HG02884 (cell line): ENCODE measurements around the gene TBC1D22A.

Source experiments
- ATAC-seq: cut with Tn5 transposase; IDR thresholded peaks from one replicate; pipeline ENCODE4 v1.9.1; 2021; ENCODE audit warnings: mild to moderate bottlenecking, moderate library complexity; ENCODE audit not compliant: unreplicated experiment

Gene TBC1D22A

DNA sequence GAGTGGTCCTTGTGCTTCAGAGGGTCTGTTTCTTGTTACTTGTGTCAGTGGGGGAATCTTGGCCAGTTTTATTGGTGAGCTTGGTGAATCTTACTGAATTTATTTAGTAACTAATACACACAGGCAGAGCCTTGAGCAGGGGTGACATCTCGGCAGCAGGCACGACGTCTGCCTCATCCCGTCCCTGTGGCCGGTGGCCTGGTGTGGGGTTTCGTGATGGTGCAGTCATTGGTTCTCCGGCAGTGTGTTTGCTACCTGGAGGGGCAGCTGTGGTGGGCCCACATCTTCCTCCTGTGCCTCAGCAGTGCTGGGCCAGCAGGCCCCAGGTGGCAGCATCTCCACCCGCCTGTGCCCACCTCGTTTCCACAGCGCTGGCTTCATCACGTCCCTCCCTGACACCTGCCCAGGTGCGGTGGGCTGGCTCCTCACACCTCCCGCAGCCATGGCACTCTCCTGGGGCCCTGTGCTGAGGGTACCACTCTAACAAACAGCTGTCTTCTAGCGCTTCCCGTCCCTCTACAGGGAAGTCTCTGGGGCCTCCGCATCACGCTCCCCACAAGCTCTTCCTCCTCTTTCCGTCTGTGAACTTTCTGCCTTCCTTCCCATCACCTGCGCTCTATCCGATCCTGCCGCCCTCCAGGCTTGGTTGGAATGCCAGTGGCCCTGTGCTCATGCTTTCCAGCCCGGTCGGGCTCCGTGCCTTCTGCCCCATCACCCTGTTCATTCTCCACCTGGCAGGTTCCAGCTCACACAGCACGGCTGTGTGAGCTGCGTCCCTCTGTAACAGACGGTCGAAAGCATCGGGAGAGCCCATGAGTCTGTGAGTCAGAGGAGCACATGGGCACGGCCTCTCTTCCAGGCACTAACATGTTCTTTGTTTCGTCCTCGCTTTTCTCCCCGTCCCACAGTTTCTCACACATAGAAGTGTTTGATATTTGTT is 203.4 kb downstream of the TBC1D22A start:
- ATAC-seq, result no peak

DNA sequence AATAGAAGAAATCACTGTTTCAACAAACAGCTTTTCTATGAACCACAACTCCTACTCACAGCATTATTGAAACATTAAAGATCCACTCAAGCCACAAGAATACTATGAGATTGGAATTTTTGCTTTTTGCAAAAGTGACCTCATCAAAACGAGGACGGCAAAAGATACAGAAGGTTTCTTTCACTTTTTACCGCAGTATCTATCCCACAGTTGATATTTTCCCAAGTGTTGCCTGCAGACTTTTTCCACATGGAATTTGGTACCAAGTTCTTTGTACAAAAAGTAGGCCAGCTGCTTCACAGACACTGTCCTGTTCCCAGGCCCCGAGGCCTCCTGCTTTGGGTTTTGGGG is 204.0 kb downstream of the TBC1D22A start:
- no peak for ATAC-seq

DNA sequence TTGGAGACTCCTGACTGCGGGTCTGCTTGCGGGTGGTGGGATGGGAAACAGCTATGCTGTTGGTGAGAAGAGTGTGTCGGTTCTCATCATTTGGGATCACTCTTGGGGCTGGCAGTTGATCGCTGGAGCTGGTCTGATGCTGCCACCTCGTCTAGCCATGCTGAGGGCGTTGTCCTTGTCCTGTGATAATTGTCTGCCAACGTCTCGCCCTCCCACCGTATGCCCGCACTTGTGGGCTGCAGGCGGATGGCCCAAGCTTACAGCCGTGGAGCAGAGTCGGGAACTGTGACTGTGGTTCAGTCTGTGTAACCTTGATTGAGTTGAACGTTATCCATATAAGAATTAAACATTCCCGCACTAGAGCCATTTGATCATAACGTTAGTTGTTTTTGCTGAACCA is 204.4 kb downstream of the TBC1D22A start:
- no peak for ATAC-seq

DNA sequence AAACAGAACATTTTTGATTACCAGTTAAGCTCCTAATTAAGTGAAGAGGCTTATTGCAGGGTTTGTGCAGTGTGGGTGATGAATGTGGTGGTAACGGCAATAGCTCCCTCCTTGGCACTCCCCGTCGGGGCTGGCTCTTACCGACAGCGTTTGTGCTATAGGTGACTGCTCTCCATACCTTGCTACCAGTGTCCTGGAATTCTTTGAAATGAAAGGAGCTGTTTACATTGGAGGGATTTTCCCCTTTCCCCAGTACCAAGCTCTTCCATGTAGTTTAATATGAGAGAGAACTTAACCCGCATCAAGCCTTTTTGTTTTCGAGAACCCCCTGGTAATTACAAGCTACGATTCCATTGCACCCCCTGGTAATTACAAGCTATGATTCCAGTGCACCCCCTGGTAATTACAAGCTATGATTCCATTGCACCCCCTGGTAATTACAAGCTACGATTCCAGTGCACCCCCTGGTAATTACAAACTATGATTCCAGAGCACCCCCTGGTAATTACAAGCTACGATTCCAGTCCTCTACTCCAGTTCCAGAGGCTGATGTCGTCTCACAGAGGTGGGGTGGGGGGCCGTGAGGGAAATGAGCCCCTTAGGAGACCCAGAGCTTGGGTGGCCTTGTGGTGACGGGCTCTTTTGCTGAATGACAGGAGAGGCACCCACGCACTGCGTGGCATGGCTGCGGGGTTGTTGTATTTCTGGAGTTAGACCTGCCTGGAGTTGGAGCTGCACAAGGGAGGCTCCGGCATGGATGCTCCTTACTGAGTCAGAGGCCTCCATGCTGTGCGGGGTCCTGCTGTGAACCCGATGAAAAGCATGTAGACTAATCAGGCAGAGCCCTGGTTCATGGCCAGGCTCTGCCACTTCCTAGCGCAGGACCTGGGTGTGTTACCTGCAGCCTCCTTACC is 205.3 kb downstream of the TBC1D22A start:
- ATAC-seq, result no peak

DNA sequence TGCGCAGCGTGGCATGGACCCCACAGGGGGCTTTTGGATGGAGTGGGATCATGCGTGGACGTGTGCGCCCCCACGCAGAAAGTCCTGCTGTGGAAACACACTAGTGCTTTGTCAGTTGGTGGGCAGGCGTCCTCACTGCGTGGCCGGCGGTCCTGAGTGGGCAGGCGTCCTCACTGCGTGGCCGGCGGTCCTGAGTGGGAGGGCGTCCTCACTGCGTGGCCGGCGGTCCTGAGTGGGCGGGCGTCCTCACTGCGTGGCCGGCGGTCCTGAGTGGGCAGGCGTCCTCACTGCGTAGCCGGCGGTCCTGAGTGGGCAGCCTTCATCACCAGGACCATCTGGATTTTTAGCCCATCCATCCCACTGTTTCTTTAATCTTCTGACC is 205.9 kb downstream of the TBC1D22A start:
- ATAC-seq, result no peak

DNA sequence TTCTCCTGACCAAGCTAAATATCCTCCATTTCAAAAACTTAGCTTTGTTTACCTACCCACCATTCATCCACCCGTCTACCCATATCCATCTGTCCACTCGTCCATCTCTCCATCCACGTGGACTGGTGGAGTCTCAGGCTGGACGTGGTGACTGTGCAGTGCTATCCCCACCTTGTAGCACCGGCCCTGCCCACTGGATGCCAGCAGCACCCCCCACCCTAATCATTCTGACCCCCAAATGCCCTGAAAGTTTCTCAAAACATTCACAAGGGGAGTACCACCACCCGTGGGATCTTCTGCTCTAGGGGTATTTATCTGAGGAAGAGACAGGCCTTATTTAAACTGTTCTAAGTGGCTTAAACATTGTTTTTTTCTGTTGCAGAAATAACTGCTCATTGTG is 206.4 kb downstream of the TBC1D22A start:
- no peak for ATAC-seq

DNA sequence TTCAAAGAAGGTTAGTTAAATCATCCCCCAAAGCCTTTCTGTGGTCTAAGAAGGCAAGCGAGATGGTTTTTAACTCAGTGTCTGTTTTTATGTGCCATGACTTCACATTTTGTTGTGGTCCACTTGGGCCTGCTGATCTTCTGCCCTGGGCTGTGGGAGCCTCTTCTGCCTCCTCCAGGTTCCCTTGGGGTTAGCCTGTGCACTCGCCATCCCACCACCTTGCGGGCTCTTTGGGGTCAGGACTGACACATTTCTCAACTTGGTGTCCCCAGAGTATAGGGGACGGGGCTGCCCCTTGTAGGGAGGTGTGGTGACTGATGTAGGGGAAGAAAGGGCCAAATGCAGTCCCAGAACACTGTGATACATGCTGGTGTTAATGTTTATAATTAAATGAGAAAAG is 207.0 kb downstream of the TBC1D22A start:
- ATAC-seq, result peak; percentile 82

DNA sequence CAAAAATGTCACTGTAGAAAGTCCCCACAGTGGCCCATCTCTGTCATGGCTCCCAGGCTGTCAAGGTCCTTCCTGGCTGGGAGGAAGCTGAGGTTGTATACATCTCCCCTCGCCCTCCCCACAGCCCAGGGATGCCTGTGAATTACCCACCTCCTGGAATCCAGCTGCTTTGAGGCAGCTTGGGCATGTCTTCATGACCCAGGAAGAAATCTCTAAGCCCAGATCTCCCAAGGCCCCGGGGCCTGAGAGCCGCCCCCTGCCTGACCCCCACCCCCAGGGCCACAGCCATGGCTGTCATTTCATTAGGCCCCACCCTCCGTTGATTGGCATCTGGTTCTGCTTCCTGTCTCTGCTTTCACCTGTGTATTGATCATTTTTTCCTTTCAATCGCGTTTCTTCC is 207.5 kb downstream of the TBC1D22A start:
- ATAC-seq, result no peak

DNA sequence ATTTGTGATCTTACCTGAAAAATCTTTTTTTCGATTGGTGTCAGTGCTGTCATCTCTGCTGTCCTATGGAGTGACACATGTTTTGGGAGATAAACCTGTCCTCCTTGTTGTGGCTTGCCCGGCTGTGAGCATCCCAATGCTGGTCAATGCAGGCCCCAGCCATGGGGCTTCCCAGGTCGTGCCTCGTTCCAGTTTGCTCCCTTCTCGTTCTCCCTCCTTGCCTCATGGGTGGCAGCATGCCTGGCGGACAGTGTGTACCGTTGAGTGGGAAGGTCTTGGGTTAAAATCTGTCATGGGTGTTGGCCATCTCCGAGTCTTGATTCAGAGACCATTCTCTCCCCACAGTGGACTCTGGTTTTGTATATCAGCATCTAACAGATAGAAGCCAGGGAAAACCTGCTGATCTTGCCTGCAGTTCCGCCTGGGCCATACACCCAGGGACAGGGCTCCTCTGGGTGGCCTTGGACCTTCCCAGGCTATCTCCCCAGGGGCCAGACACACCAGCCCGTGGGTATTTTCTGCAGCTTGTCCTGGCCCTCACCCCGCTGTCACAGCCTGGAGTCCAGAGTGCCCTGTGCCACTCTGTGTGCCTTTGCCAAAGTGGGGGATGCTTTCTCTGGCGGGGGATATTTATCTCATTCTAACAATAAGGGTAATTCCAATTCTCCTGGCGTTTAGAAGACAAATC is 208.1 kb downstream of the TBC1D22A start:
- ATAC-seq, result no peak

DNA sequence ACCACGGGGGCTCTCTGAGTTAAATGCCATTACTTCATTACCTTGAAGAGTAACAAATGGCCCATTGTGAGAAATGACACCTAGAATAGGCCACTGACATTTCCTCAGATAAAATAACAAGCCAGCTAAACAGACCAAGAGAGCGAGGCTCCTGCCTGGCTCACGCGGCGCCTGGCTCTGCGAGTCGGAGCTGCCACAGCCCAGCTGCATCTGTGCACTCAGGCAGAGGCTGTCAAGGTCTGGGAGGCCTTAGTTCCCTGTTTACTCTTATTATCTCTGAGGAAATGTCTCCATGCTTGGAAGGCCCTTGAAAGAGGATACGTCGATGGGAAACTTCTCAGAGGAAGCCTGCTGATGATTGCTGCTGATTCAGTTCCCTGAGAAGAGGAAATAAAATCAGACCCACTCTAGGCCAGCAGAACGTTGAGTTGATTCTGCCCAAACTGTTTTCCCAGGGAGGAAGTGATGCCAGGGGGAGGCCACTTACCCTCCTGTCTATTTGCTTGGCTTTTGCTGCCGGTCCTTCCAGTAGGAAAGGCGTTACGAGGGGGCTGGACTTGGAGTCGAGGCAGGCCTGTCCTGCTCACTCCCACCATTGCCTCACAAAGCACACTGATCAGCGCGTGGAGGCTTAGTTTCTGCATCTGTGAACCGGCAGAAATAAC is 208.8 kb downstream of the TBC1D22A start:
- ATAC-seq, result no peak

DNA sequence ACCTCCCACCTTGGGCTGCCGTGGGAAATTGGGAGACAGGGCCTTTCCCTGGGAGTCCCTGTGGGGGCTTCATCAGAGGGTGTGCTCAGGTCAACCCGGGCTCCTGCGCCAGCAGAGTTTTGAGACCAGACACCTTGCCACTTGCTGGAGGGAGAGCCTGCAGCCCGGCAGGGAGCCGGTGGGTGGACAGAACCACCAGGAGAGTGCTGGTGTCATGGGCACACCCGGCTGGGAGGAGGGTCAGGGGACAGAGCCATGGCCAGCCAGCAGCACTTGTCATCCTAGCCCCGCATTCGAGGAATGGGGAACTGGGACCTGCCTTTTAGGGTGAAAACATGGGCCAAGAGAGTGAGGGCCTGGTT is 209.3 kb downstream of the TBC1D22A start:
- ATAC-seq, result no peak

DNA sequence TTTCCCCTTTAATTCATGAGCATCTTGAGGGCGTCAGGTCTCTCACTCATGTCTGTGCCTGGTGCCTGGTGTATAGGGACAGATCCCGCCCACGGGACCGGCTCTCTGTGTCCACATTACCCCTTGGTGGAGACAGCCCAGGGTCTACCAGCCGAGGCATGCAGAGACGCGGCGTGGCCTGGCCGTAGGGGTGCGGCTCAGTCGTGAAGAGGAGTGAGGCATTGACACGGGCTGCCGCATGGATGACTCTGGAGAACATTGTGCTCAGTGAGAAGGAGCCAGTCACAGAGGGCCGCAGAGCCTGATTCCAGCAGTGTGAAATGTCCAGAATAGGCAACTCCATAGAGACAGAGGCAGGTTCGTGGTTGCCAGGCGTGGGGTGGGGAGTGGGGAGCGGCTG is 209.8 kb downstream of the TBC1D22A start:
- no peak for ATAC-seq

DNA sequence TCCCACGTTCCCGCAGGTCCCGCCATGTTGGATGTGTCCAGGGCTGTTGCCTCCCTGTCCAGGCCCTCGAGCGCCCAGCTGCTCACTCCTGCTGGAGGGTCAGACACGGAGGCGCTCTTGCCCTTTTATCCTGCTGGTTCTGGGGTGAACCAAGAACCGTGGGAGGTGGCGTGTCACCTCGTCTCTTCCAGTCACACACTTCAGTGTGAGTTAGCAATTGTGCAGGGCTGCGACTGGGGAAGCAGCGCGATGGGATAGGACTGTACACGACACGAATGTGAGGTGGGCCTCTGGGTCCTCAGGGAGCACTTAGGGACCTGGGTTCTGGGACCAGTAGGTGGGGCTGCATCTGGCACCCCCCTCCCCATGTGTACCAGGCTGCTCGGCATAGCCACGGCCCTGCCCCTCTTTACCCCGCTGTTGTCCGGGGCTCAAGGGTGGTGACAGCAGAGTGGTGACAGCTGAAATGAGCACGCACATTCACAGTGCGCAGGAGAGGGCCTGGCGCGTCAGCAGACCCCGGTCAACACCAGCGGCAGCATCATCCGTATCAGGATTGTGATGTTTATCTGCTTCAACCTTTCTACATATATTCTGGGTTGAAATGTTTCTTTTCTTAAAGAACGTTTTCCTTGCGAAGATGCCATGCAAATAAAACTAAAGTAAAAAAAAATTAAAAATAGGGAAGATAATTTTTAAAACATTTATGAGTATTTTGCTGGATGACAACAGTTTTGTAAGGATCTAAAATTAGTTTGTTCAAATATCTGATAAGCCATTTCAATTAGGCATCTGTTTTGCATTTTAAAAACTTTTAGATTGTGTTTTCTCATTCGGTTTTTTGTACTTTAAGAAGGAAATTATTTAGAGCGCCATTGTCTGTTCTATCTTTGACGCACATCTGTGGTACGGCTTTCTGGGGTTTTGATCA is 210.7 kb downstream of the TBC1D22A start:
- no peak for ATAC-seq

DNA sequence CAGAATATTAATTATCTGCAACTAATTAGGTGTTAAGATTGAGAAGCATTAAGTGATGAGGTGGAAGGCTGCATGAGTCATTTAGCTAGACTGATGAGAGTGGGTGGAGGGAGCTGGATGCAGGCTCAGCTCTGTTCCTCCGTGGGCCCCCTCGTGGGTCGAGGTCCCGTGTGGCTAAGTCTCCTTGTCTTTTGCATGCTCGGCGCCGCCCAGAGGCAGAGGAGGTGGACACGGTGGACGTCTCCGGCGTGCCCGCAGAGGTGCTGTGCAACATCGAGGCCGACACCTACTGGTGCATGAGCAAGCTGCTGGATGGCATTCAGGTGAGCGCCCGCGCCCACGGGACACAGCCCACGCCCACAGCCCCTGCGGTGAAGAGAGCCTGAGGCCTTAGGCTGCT is 211.6 kb downstream of the TBC1D22A start:
- no peak for ATAC-seq

DNA sequence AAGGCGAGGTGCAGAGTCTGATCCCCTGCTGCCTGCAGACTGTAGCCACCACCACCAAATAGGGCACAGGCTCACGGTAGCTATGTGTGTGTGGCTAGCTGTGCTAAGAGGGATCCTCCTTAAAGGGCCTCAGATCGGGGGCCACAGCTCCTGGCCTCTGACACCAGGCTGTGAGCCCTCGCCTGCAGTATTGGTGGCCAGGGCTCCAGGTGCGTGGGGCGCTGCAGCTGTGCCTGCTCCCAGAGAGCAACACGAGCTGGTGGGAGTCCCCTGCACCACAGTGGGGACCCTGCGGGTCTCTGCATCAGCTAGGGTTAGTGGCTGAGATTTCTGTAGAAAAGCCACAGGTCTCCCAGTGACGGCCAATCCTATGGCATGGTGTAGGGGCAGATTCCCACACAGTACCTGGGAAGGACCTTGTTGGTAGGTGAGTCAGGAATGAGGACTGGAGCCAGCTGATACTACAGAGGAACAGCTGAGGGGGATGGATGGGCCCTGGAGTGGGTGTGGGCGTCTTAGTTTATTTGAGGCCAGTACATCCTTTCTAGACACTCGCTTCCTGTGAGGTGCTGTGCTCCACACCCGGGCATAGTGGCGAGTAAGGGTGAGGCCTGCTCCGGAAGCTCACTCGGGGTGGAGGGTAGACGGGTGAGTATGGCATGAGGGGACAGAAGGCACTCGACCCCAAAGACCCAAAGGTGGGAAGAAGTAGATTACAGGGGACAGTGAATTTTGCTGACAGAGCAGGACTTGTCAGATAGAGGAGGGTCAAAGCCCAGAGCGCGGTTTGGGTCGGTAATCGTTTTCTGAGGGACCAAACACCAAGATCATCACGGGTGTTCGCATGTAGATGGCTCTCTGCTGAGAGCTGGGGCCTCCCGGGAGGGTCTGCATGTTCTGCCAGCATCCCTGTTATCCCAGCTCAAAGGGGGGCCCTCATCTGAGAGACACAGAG is 212.5 kb downstream of the TBC1D22A start:
- no peak for ATAC-seq

DNA sequence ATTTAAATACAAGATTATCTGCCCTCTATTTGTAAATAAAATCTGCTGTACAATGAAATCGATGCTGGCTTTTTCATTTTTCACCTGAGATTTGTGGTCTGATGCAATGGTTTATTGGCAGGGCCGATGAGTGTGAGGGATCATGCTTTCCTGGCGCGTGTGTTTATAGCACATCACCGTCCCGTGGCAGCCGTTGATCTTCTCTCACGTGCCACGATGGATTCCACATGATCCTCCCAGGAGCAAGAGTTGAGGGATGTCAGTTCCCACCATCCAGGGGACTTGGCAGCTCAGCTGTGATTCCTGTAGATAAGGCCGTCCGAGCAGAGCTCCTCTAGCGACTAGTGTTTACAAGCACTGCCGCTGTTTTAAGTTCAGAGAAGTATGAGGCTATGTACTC is 213.7 kb downstream of the TBC1D22A start:
- no peak for ATAC-seq

DNA sequence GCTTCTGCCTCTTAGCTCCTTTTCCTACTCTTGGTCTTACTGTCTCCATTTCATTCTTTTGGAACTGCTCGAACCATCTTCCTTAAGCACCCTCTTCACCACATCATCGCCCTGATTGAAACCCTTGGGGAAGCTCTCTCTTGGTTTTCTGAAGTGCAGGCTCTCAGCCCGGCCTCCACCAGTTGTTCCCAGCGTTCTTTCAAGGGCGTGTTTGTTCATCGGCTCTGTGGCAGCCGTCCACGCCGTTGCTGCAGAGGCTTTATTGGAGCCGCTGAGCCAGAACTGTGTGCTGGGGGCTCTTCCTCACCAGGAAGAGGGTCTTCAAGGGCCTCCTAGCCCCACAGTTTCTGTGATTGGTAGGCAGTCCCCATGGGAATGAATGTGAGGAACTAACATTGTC is 214.1 kb downstream of the TBC1D22A start:
- no peak for ATAC-seq

DNA sequence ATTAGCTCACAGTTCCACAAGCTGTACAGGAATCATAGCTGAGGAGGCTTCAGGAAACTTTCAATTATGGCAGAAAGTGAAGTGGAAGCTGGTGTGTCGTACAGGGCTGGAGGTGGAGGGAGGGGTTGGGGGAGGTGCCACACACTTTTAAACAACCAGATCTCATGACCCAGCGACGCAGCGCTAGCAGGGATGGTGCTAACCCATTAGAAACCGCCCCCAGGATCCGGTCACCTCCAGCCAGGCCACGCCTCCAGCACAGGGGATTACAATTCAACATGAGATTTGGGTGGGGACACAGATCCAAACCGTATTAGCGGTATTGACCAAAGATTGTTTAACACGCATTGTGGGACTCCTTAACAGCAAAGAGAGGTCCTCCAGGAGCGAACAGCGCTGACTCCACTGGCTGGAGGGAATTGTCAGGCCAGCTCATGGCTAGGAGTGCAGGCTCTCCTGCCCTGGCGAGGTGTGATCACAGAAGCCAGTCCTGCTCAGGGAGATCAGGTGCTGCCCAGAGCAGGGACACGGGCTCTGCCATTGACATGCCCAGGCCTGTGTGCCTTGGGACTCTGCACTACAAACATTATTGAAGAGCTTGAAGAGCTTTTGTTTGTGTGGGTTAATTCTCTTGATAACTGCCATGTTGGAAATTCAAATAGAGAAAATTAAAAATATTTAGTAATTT is 215.3 kb downstream of the TBC1D22A start:
- no peak for ATAC-seq
